Progenitor cell of endocrine pancreas (in vitro differentiated cells): ENCODE data around the gene TMEM59L. TPM values are rescaled to one million over a fixed set of nuclear protein-coding genes. Genes with fewer than 3 reads are reported as not detected.

Source experiments
- DNase-seq: peaks from one replicate; pipeline ENCODE4 v3.0.0; 2021; ENCODE audit warnings: low spot score; ENCODE audit not compliant: unreplicated experiment
- H3K27ac Mint-ChIP-seq: 2 replicates; pipeline ENCODE4 v1.8.0; 2021; ENCODE audit warnings: mild to moderate bottlenecking, moderate library complexity, mixed read lengths
- H3K27me3 Mint-ChIP-seq: 2 replicates; pipeline ENCODE4 v1.8.0; 2021; ENCODE audit warnings: mixed read lengths
- H3K36me3 Mint-ChIP-seq: 2 replicates; pipeline ENCODE4 v1.8.0; 2022; ENCODE audit warnings: mixed read lengths; ENCODE audit not compliant: insufficient read depth
- H3K4me1 Mint-ChIP-seq: 2 replicates; pipeline ENCODE4 v1.8.0; 2021; ENCODE audit warnings: low read depth, mixed read lengths
- H3K4me3 Mint-ChIP-seq: 2 replicates; pipeline ENCODE4 v1.8.0; 2021; ENCODE audit warnings: low read depth, mild to moderate bottlenecking, moderate library complexity, mixed read lengths
- H3K9me3 Mint-ChIP-seq: 2 replicates; pipeline ENCODE4 v1.8.0; 2021; ENCODE audit warnings: low read depth, mixed read lengths
- CTCF ChIP-seq: fragments of 200-600 bp; sonication (generic); IDR thresholded peaks from one replicate; pipeline ENCODE4 v1.5.0; 2021; ENCODE audit warnings: antibody characterized with exemption, mild to moderate bottlenecking; ENCODE audit not compliant: unreplicated experiment
- total RNA-seq: library from RNA; stranded (reverse); gene quantifications from 2 replicates; pipeline ENCODE4 v1.2.1, GENCODE V29; 2021

The TMEM59L gene
- total RNA-seq, 1 donor from 2014 or later, result 6.4 TPM

GRCh38 chr19:18637673-18638630 is 25.3 kb downstream of the TMEM59L start:
- Mint-ChIP-seq H3K9me3 (no peaks in the 10 kb centered on the region), H3K36me3 (no peaks in the 10 kb centered on the region), H3K4me3 (peak overlapping the region; percentile 81), H3K4me1 (peaks cover 7% of the 10 kb centered on the region), H3K27ac (peak overlapping the region; percentile 46), H3K27me3 (peaks cover 11% of the 10 kb centered on the region)
- TF ChIP-seq CTCF, result no peak
- DNase-seq, result no peak

GRCh38 chr19:18639706-18640243 is 27.1 kb downstream of the TMEM59L start:
- DNase-seq, result no peak
- H3K27me3 Mint-ChIP-seq, result peaks cover 3% of the 10 kb centered on the region
- H3K4me3 Mint-ChIP-seq, result no peak overlapping the region
- no peaks in the 10 kb centered on the region for H3K9me3 Mint-ChIP-seq
- no peak for TF ChIP-seq CTCF
- peaks cover 2% of the 10 kb centered on the region for H3K36me3 Mint-ChIP-seq
- no peak overlapping the region for H3K27ac Mint-ChIP-seq
- peaks cover 7% of the 10 kb centered on the region for H3K4me1 Mint-ChIP-seq

GRCh38 chr19:18644196-18645034 is 31.7 kb downstream of the TMEM59L start:
- peaks cover 10% of the 10 kb centered on the region for H3K4me1 Mint-ChIP-seq
- peaks cover 7% of the 10 kb centered on the region for H3K27me3 Mint-ChIP-seq
- no peak overlapping the region for H3K27ac Mint-ChIP-seq
- no peak overlapping the region for H3K4me3 Mint-ChIP-seq
- DNase-seq, result no peak
- TF ChIP-seq CTCF, result no peak
- H3K36me3 Mint-ChIP-seq, result peaks cover 2% of the 10 kb centered on the region
- H3K9me3 Mint-ChIP-seq, result no peaks in the 10 kb centered on the region

- H3K27me3 Mint-ChIP-seq, result peaks cover 7% of the 10 kb centered on the region
- no peak overlapping the region for H3K27ac Mint-ChIP-seq
- no peak for DNase-seq
- no peak overlapping the region for H3K4me3 Mint-ChIP-seq
- TF ChIP-seq CTCF, result no peak
- peaks cover 14% of the 10 kb centered on the region for H3K4me1 Mint-ChIP-seq
- H3K36me3 Mint-ChIP-seq, result peaks cover 2% of the 10 kb centered on the region
- H3K9me3 Mint-ChIP-seq, result no peaks in the 10 kb centered on the region
Measured at GRCh38 chr19:18645035-18645511, 32.4 kb downstream of the TMEM59L start.
